ENCODE results near the gene WDFY1.
"Not testable (repeated sequence)": the region's sequence is repeated elsewhere in the genome, so short reads cannot be mapped to it uniquely, and the experiment has no call there.

WDFY1 gene

DNA sequence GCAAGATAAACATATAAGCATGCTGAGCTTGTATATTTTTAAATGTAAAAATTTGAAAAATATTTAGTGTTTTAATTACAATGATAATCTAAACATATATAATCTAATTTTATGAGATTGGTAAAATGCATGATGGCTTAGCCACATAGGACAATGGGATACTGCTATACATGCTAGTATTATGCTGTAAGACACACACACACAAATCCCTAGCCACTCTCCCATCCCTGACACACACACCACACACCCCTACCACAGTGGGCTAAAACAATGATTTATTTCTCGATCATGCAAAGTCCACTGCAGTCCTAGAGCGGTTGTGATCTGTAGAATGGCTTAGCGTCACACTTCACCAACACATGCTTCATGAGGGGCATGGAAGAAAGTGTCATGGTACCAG lies 71.5 kb downstream of the WDFY1 start:
- DNase-seq (ENCODE audit: low spot score) = no peak
- ATAC-seq (ENCODE audit: low read depth) = no peak
- Histone ChIP-seq H3K4me3 (ENCODE audit: severe bottlenecking) (no peak overlapping the region), H3K9me3 (ENCODE audit: severe bottlenecking) (no peaks in the 10 kb centered on the region), H3K27ac (ENCODE audit: poor library complexity, severe bottlenecking) (no peak overlapping the region), H3K4me1 (ENCODE audit: insufficient read depth, poor library complexity, severe bottlenecking) (no peaks in the 10 kb centered on the region), H3K36me3 (ENCODE audit: low read depth) (peaks cover 50% of the 10 kb centered on the region), H3K27me3 (ENCODE audit: insufficient read depth, poor library complexity, severe bottlenecking) (no peaks in the 10 kb centered on the region)
- TF ChIP-seq, protein P1, sequence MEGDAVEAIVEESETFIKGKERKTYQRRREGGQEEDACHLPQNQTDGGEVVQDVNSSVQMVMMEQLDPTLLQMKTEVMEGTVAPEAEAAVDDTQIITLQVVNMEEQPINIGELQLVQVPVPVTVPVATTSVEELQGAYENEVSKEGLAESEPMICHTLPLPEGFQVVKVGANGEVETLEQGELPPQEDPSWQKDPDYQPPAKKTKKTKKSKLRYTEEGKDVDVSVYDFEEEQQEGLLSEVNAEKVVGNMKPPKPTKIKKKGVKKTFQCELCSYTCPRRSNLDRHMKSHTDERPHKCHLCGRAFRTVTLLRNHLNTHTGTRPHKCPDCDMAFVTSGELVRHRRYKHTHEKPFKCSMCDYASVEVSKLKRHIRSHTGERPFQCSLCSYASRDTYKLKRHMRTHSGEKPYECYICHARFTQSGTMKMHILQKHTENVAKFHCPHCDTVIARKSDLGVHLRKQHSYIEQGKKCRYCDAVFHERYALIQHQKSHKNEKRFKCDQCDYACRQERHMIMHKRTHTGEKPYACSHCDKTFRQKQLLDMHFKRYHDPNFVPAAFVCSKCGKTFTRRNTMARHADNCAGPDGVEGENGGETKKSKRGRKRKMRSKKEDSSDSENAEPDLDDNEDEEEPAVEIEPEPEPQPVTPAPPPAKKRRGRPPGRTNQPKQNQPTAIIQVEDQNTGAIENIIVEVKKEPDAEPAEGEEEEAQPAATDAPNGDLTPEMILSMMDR (IDR thresholded peaks at IDR 0.05; ENCODE audit: poor library complexity, severe bottlenecking) = no peak

DNA sequence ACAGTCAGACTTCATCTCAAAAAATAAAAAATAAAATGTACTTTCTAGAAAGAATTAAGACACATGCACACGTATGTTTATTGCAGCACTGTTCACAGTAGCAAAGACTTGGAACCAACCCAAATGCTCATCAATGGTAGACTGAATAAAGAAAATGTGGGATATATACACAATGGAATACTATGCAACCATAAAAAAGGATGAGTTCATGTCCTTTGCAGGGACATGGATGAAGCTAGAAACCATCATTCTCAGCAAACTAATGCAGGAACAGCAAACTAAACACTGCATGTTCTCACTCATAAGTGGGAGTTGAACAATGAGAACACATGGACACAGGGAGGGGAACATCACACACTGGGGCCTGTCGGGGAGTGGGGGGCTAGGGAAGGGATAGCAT lies 72.4 kb downstream of the WDFY1 start:
- not testable (repeated sequence) for H3K27me3 ChIP-seq (ENCODE audit: insufficient read depth, poor library complexity, severe bottlenecking); H3K4me1 ChIP-seq (ENCODE audit: insufficient read depth, poor library complexity, severe bottlenecking); H3K27ac ChIP-seq (ENCODE audit: poor library complexity, severe bottlenecking); DNase-seq (ENCODE audit: low spot score); H3K4me3 ChIP-seq (ENCODE audit: severe bottlenecking); H3K9me3 ChIP-seq (ENCODE audit: severe bottlenecking); ATAC-seq (ENCODE audit: low read depth)
- H3K36me3 ChIP-seq (ENCODE audit: low read depth) = peaks cover 47% of the 10 kb centered on the region

DNA sequence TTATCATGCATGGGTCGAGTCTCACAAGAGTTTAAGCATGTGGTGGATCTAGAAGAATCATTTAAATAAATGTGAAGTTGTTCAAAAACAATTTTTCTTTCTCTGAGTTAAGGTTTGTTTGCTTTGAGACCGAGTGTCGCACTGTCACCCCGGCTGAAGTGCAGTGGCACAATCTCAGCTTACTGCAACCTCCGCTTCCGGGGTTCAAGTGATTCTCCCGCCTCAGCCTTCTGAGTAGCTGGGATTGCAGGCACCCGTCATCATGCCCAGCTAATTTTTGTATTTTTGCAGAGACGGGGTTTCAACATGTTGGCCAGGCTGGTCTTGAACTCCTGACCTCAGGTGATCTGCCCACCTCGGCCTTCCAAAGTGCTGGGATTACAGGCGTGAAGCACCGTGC lies 73.5 kb downstream of the WDFY1 start:
- H3K9me3 ChIP-seq (ENCODE audit: severe bottlenecking) = not testable (repeated sequence)

DNA sequence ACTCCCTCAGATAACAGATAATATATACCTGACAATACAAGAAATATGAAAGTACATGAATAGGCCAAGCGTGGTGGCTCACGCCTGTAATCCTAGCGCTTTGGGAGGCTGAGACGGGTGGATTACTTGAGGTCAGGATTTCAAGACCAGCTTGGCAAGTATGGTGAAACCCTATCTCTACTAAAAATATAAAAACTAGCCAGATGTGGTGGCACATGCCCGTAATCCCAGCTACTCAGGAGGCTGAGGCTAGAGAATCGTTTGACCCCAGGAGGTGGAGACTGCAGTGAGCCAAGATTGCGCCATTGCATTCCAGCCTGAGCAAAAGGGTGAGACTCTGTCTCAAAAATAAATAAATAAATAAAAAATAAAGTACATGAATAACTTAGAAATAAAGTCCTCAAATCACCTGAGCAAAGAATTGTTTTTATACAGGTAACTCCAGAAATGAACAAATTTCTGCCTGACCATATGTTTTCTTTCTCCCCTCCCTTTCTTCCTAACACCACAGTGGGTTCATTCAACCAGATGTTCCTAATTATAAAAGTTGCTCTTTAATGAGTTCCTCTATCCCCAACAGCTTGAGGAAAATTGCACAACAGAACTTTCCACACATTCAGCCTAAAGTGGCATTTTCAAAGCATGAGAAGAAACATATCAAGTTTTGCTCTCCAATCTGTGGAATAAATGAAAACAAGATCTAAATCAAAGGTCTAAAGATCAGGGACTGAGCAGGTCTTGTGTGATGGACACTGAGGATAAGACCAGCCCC lies 74.1 kb downstream of the WDFY1 start:
- H3K36me3 ChIP-seq (ENCODE audit: low read depth) = peaks cover 34% of the 10 kb centered on the region
- H3K4me1 ChIP-seq (ENCODE audit: insufficient read depth, poor library complexity, severe bottlenecking) = peaks cover 2% of the 10 kb centered on the region
- no peaks in the 10 kb centered on the region for H3K9me3 ChIP-seq (ENCODE audit: severe bottlenecking)
- ATAC-seq (ENCODE audit: low read depth) (no peak), DNase-seq (ENCODE audit: low spot score) (no peak)
- TF ChIP-seq, protein P1 (IDR thresholded peaks at IDR 0.05; ENCODE audit: poor library complexity, severe bottlenecking) = no peak
- no peak overlapping the region for H3K4me3 ChIP-seq (ENCODE audit: severe bottlenecking)
- no peaks in the 10 kb centered on the region for H3K27me3 ChIP-seq (ENCODE audit: insufficient read depth, poor library complexity, severe bottlenecking)
- no peak overlapping the region for H3K27ac ChIP-seq (ENCODE audit: poor library complexity, severe bottlenecking)

More for the DNA sequence above, 73.5 kb downstream of the WDFY1 start:
- H3K27ac ChIP-seq (ENCODE audit: poor library complexity, severe bottlenecking); H3K4me3 ChIP-seq (ENCODE audit: severe bottlenecking); DNase-seq (ENCODE audit: low spot score); H3K27me3 ChIP-seq (ENCODE audit: insufficient read depth, poor library complexity, severe bottlenecking); ATAC-seq (ENCODE audit: low read depth); H3K4me1 ChIP-seq (ENCODE audit: insufficient read depth, poor library complexity, severe bottlenecking): not testable (repeated sequence)
- H3K36me3 ChIP-seq (ENCODE audit: low read depth) = peaks cover 37% of the 10 kb centered on the region

DNA sequence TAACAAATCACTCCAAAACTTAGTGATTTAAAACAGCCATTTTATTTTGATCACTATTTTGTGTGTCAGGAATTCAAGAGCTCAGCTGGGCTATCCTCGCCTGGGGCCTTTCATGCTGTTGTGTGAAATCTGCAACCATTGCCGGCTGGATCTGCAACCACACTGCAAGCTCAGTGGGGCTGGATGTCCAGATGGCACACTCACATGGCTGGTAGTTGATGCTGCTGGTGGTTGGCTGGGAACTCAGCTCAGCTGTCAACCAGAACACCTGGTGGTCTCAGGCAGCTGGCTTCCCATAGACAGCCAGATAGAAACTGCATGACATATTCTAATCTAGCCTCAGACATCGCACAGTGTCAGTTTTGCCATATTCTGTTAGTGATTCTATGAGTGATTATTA lies 77.1 kb downstream of the WDFY1 start:
- Histone ChIP-seq H3K4me1 (ENCODE audit: insufficient read depth, poor library complexity, severe bottlenecking) (peaks cover 5% of the 10 kb centered on the region), H3K27me3 (ENCODE audit: insufficient read depth, poor library complexity, severe bottlenecking) (no peaks in the 10 kb centered on the region), H3K27ac (ENCODE audit: poor library complexity, severe bottlenecking) (no peak overlapping the region), H3K4me3 (ENCODE audit: severe bottlenecking) (no peak overlapping the region), H3K9me3 (ENCODE audit: severe bottlenecking) (no peaks in the 10 kb centered on the region), H3K36me3 (ENCODE audit: low read depth) (peaks cover 10% of the 10 kb centered on the region; the same call in 1 of the 2 replicates)
- TF ChIP-seq, protein P1 (IDR thresholded peaks at IDR 0.05; ENCODE audit: poor library complexity, severe bottlenecking) = no peak
- no peak for ATAC-seq (ENCODE audit: low read depth)
- no peak for DNase-seq (ENCODE audit: low spot score)

All from RWPE2 (cell line).